HFFc6 (cell line): ENCODE data around the gene ETNK2. TPM values are rescaled to one million over a fixed set of nuclear protein-coding genes. Genes with fewer than 3 reads are reported as not detected.

Experiments used
- DNase-seq: peaks from one replicate; pipeline ENCODE4 v3.0.0-alpha.2; 2018
- H3K27ac Mint-ChIP-seq: 2 replicates; pipeline ENCODE4 v1.8.0; 2020; ENCODE audit warnings: mild to moderate bottlenecking, mixed read lengths
- H3K27me3 Mint-ChIP-seq: 2 replicates; pipeline ENCODE4 v1.8.0; 2021; ENCODE audit warnings: mild to moderate bottlenecking, moderate library complexity, mixed read lengths; ENCODE audit not compliant: insufficient read depth
- H3K36me3 Mint-ChIP-seq: 2 replicates; pipeline ENCODE4 v1.8.0; 2021; ENCODE audit warnings: low read depth, mixed read lengths
- H3K4me1 Mint-ChIP-seq: 2 replicates; pipeline ENCODE4 v1.8.0; 2020; ENCODE audit warnings: low read depth, mixed read lengths
- H3K4me3 Mint-ChIP-seq: 2 replicates; pipeline ENCODE4 v1.8.0; 2020; ENCODE audit warnings: mild to moderate bottlenecking, moderate library complexity, mixed read lengths
- H3K9me3 Mint-ChIP-seq: 2 replicates; pipeline ENCODE4 v1.8.0; 2020; ENCODE audit warnings: mild to moderate bottlenecking, mixed read lengths
- total RNA-seq, 6 experiments: library from RNA; stranded (reverse); fragmentation: NEBNext Ultra II Directional; extraction: Animal tissue kit (Norgen Biotek cat#: 25700); gene quantifications; 2 replicates in 1 of 6; 3 replicates in 5 of 6; pipeline ENCODE4 v1.2.3, GENCODE V29; 2021
- TF ChIP-seq, protein P1 (sequence below): fragments of 200-600 bp; sonication (generic); IDR thresholded peaks from 2 replicates; pipeline ENCODE4 v1.5.0; 2021; ENCODE audit warnings: antibody characterized with exemption, mild to moderate bottlenecking

Gene ETNK2
- total RNA-seq, 6 experiments from 2014 or later = 3.1 to 6.3 (median 3.9) TPM

DNA sequence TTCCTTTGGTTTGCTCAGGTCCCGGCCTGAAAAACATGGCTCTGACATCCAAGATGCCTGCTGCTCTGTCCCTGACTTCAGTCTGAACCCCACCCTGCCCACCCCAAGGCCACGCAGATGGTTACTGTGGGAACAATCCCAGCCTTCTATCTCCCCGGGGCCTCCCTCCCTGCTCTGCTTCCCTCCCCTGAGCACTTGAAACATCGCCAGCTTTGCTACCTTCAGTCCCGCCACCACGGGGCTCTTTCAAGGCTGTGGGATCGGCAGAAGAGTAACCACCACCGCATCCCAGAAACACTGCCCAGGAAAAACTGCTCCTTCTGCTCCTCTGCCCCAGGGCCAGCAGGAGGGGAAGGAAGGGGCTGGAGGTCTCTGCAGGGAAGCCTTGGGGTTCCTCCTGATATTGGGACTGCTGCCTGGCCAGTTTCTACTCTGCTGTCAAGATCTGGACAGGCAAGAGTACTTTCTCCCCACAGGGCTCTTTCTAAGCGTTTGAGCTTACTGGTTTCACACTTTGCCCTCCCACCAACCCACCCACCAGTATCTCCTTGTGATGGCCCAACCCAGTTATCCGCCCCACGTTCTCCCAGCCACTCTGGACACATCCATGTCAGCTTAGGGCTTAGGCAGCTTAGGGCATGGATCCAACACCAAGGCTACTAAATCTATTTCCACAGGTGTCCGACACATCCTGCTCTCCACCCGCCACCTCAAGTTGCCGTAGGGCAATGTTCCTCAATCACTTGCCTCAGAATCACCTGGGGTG, 8.4 kb downstream of the ETNK2 start:
- Mint-ChIP-seq H3K36me3 (peaks cover 4% of the 10 kb centered on the region; the same call in 1 of the 2 replicates), H3K27me3 (peaks cover 29% of the 10 kb centered on the region), H3K4me3 (no peak overlapping the region), H3K9me3 (no peaks in the 10 kb centered on the region), H3K27ac (no peak overlapping the region), H3K4me1 (no peaks in the 10 kb centered on the region)
- TF ChIP-seq, protein P1, sequence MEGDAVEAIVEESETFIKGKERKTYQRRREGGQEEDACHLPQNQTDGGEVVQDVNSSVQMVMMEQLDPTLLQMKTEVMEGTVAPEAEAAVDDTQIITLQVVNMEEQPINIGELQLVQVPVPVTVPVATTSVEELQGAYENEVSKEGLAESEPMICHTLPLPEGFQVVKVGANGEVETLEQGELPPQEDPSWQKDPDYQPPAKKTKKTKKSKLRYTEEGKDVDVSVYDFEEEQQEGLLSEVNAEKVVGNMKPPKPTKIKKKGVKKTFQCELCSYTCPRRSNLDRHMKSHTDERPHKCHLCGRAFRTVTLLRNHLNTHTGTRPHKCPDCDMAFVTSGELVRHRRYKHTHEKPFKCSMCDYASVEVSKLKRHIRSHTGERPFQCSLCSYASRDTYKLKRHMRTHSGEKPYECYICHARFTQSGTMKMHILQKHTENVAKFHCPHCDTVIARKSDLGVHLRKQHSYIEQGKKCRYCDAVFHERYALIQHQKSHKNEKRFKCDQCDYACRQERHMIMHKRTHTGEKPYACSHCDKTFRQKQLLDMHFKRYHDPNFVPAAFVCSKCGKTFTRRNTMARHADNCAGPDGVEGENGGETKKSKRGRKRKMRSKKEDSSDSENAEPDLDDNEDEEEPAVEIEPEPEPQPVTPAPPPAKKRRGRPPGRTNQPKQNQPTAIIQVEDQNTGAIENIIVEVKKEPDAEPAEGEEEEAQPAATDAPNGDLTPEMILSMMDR = no peak
- DNase-seq = no peak

DNA sequence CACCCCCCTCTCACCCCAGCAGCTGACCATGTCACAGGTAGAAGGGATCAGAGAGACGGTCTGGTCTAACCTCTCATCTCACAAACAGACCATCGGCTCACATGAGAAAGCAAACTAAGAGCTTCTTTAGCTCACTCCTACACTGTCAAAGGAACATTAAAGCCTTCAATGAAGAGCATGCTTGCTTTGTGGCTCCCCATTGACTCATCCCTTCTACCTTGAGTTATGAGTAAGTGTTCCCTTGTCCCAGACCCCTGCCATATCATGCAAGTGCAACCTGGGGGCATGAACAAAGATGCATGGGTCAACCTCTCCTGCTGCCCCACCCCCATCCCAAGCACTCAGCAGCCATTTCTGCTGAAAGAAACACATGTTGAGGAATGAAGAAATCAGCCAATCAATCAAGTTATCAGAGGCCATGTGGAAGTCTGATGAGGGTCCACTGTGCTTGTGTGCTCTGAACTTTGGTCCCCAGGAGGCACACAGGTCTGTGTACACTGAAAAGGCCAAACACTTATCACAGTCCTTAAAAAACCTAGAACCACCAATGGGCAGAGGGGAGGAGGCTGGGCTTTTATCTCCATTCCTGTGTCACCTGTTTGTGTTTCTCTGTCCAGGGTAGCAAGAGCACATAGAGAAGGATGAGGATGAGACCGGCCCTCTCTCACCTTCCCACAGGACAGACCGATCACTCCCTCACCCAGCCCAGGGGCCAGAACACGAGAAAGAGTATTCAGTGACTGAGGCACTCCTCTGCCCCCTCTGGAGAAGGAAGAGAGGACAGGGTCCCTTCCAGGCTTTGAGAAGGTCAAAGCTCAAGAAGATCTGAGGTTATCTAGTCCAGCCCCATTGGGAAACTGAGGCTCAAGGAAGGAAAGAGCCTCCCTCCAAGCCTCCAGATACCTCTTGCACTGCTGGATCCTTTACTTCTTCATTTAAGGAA, 9.5 kb downstream of the ETNK2 start:
- H3K4me1 Mint-ChIP-seq = no peaks in the 10 kb centered on the region
- H3K36me3 Mint-ChIP-seq = peaks cover 4% of the 10 kb centered on the region; the same call in 1 of the 2 replicates
- H3K27me3 Mint-ChIP-seq = peaks cover 29% of the 10 kb centered on the region
- H3K4me3 Mint-ChIP-seq = no peak overlapping the region
- TF ChIP-seq, protein P1 = peak; percentile 12; the same call in 1 of the 2 replicates
- no peak overlapping the region for H3K27ac Mint-ChIP-seq
- DNase-seq = no peak
- no peaks in the 10 kb centered on the region for H3K9me3 Mint-ChIP-seq

DNA sequence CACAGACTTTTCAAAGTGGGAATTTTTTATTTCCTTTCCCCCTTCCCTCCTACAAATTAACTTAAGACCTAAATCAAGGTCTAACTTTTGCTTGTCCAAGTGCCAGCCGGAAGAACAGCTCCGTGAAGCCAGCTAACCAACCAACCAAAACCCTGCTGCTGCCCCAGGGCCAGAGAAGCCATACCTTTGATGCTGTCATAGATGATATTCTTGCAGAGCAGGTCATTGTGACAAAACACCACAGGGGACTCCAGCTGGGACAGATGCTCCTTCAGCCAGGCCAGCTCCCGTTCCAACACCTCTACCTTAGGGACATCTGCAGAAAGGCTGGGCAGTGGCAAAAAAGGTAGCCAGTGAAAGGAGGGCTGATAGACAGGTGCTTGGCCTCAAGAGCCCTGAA, 10.7 kb downstream of the ETNK2 start:
- DNase-seq = no peak
- H3K27me3 Mint-ChIP-seq = peaks cover 23% of the 10 kb centered on the region
- H3K9me3 Mint-ChIP-seq = no peaks in the 10 kb centered on the region
- no peak overlapping the region for H3K27ac Mint-ChIP-seq
- no peak overlapping the region for H3K4me3 Mint-ChIP-seq
- no peaks in the 10 kb centered on the region for H3K4me1 Mint-ChIP-seq
- TF ChIP-seq, protein P1 = no peak
- peaks cover 4% of the 10 kb centered on the region; the same call in 1 of the 2 replicates for H3K36me3 Mint-ChIP-seq

DNA sequence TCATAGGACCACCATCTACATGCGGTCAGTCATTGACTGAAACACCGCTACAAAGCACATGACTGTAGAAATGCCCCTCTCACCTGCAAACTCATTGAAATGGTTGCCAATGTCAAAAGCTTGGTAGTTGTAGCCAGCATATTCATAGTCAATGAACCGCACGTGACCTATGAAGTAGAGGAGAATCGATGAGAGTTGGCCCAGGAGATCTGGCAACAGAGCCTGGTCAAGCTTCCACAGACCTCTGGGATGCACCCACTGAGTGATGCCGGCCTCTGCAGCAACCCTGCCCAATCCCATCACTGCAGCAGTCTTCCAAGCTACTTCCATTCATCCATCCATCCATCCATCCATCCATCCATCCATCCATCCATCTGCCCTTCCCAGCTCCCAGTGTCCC, 11.9 kb downstream of the ETNK2 start:
- H3K4me1 Mint-ChIP-seq = no peaks in the 10 kb centered on the region
- no peaks in the 10 kb centered on the region for H3K9me3 Mint-ChIP-seq
- H3K36me3 Mint-ChIP-seq = peaks cover 4% of the 10 kb centered on the region; the same call in 1 of the 2 replicates
- H3K27ac Mint-ChIP-seq = no peak overlapping the region
- TF ChIP-seq, protein P1 = no peak
- peaks cover 18% of the 10 kb centered on the region for H3K27me3 Mint-ChIP-seq
- no peak for DNase-seq
- H3K4me3 Mint-ChIP-seq = no peak overlapping the region

DNA sequence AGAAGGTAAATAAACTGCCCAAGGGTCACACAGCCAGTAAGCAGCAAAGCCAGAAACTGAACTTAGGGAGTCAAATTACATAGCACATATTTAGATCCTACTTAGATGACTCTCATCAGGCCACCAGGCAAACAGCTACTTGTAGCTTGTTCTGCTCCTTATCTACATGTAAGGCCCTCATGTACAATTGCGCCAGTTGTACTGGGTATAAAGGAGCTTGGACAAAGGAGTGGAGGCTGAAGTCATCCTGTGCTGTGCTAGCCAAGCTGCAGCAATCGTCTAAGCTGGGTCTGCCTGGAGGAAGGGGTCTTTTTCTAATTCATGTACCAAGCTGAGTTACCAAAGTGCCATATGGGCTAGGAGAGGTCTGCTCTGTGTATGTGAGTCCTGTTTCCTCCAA, 12.8 kb downstream of the ETNK2 start:
- no peaks in the 10 kb centered on the region for H3K9me3 Mint-ChIP-seq
- H3K27me3 Mint-ChIP-seq = peaks cover 14% of the 10 kb centered on the region
- H3K36me3 Mint-ChIP-seq = peaks cover 4% of the 10 kb centered on the region; the same call in 1 of the 2 replicates
- H3K4me3 Mint-ChIP-seq = no peak overlapping the region
- no peaks in the 10 kb centered on the region for H3K4me1 Mint-ChIP-seq
- TF ChIP-seq, protein P1 = no peak
- no peak for DNase-seq
- no peak overlapping the region for H3K27ac Mint-ChIP-seq
